Keratinocyte (primary cell): ENCODE measurements around the gene KRTAP12-3. TPM values are rescaled to one million over a fixed set of nuclear protein-coding genes. Genes with fewer than 3 reads are reported as not detected.

ENCODE experiments used
- DNase-seq: peaks from one replicate; pipeline ENCODE4 v3.0.0-alpha.2; 2011; ENCODE audit warnings: low read depth, missing footprints, low spot score
- FAIRE-seq: peaks from 2 replicates; lab custom pipeline; 2011; peaks lifted over from hg19 to GRCh38; lab: Jason Lieb, UNC
- H2AFZ ChIP-seq: 2 replicates; pipeline ENCODE4 v1.6.0; 2012; ENCODE audit warnings: low read length, control low read depth, inconsistent platforms; ENCODE audit not compliant: control insufficient read depth
- H3K27ac ChIP-seq: 2 replicates; pipeline ENCODE4 v1.5.1; 2011; ENCODE audit warnings: low read length; ENCODE audit not compliant: control insufficient read depth, insufficient read depth
- H3K27me3 ChIP-seq: 3 replicates; pipeline ENCODE4 v1.6.0; 2011; ENCODE audit warnings: low read length; ENCODE audit not compliant: control insufficient read depth, insufficient read depth; ENCODE audit errors: extremely low read depth
- H3K36me3 ChIP-seq, 2 experiments: 2 replicates in 1 of 2; 3 replicates in 1 of 2; pipeline ENCODE4 v1.5.1; 2011; ENCODE audit warnings: low read length in 2 of 2, mild to moderate bottlenecking in 1 of 2; ENCODE audit not compliant: control insufficient read depth in 2 of 2, insufficient read depth in 2 of 2; ENCODE audit errors: extremely low read depth in 1 of 2
- H3K4me1 ChIP-seq: 3 replicates; pipeline ENCODE4 v1.5.1; 2011; ENCODE audit warnings: low read length; ENCODE audit not compliant: control insufficient read depth, insufficient read depth; ENCODE audit errors: extremely low read depth
- H3K4me2 ChIP-seq: 3 replicates; pipeline ENCODE4 v1.6.0; 2011; ENCODE audit warnings: low read depth, low read length; ENCODE audit not compliant: control insufficient read depth, insufficient read depth; ENCODE audit errors: extremely low read depth
- H3K4me3 ChIP-seq, 3 experiments: fragments of 200-600 bp in 1 of 3; sonication (generic) in 1 of 3; 2 replicates in 2 of 3; 3 replicates in 1 of 3; pipeline ENCODE4 v1.5.1; 2011 to 2016; ENCODE audit warnings: low read length in 3 of 3, mild to moderate bottlenecking in 3 of 3, control low read depth in 2 of 3, inconsistent platforms in 1 of 3, low read depth in 1 of 3, mixed read lengths in 1 of 3, mixed run types in 1 of 3, moderate library complexity in 1 of 3; ENCODE audit not compliant: control insufficient read depth in 2 of 3, insufficient read depth in 2 of 3; ENCODE audit errors: extremely low read depth in 1 of 3
- H3K79me2 ChIP-seq: 2 replicates; pipeline ENCODE4 v1.6.0; 2012; ENCODE audit warnings: low read length; ENCODE audit not compliant: control insufficient read depth, insufficient read depth
- H3K9ac ChIP-seq: 3 replicates; pipeline ENCODE4 v1.6.0; 2011; ENCODE audit warnings: low read length; ENCODE audit not compliant: control insufficient read depth, insufficient read depth; ENCODE audit errors: extremely low read depth
- H3K9me1 ChIP-seq: 3 replicates; pipeline ENCODE4 v1.6.0; 2011; ENCODE audit warnings: low read length; ENCODE audit not compliant: control insufficient read depth, insufficient read depth; ENCODE audit errors: extremely low read depth
- H3K9me3 ChIP-seq: 2 replicates; pipeline ENCODE4 v1.5.1; 2012; ENCODE audit warnings: low read depth, low read length; ENCODE audit not compliant: control insufficient read depth
- H4K20me1 ChIP-seq: 3 replicates; pipeline ENCODE4 v1.6.0; 2011; ENCODE audit warnings: low read length; ENCODE audit not compliant: control insufficient read depth, insufficient read depth; ENCODE audit errors: extremely low read depth
- EZH2 ChIP-seq: IDR thresholded peaks from one replicate; pipeline ENCODE4 v1.6.1; 2012; ENCODE audit warnings: inconsistent platforms, mild to moderate bottlenecking, low read length, moderate library complexity
- dilution Hi-C: fragments of 300-500 bp; cut with MboI; formaldehyde crosslinking; loops from one replicate; pipeline ENCODE4 v1.7.0; 2020; ENCODE audit warnings: low sequenced_read_pairs; ENCODE audit not compliant: extremely low pct_ligation_motif_present
- polyA plus RNA-seq, 5 experiments: library from polyadenylated mRNA; depleted of rRNA in 3 of 5; stranded (reverse) in 3 of 5; stranded (forward) in 1 of 5; unstranded in 1 of 5; fragments of >200 nt; gene quantifications; 1 replicate in 1 of 5; 2 replicates in 3 of 5; 3 replicates in 1 of 5; pipeline versions ENCODE4 v1.2.1 to v1.2.3, GENCODE V29; 2011 to 2012; ENCODE audit warnings: missing spikeins in 2 of 5, low read depth in 1 of 5, low replicate concordance in 1 of 5
- TF ChIP-seq, protein P1 (sequence below), 3 experiments: IDR thresholded peaks in 1 of 3; conservative IDR thresholded peaks in 1 of 3; optimal IDR thresholded peaks in 1 of 3; 2 replicates in 2 of 3; 3 replicates in 1 of 3; pipeline versions ENCODE3 to v1.5.1; 2011; ENCODE audit warnings: low read length in 3 of 3, mild to moderate bottlenecking in 3 of 3, moderate library complexity in 2 of 3, control low read depth in 1 of 3, inconsistent platforms in 1 of 3; ENCODE audit not compliant: insufficient read depth in 2 of 3; ENCODE audit errors: extremely low read depth in 1 of 3

KRTAP12-3 gene
- polyA plus RNA-seq, 1 donor (not counting 4 experiments of a cell fraction or from before 2014, with no cell fraction given), result not detected

DNA sequence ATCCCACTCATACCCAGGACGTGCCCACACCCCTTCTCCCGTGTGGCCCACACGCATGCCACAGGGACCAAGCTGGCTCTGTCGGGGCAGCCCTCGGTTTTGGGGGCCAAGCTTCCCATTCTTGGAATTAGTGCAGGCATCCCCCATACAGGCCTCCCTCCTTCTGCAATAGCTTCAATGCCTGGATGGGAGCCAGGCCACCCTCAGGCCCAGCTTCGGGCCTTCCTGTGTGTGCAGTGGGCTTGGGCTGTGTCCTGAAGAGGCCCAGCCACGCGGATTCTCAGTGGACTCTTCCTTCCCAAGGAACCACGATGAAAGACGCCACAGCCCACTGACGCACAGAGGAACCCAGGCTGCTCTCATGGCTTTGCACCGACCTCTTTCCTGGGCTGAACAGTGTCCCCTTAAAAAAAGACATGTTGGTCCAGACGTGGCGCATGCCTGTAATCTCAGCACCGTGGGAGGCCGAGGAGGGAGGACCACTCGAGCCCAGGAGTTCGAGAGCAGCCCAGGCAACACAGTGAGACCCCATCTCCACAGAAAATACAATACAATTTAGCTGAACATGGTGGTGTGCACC is 8.1 kb upstream of the KRTAP12-3 start:
- H3K27ac ChIP-seq, result no peak overlapping the region
- dilution Hi-C loops, result no loop called here
- no peaks in the 10 kb centered on the region for H4K20me1 ChIP-seq
- no peak overlapping the region for H3K4me3 ChIP-seq
- no peak overlapping the region for H2AFZ ChIP-seq
- no peaks in the 10 kb centered on the region for H3K27me3 ChIP-seq
- no peaks in the 10 kb centered on the region for H3K4me1 ChIP-seq
- H3K9me1 ChIP-seq, result no peaks in the 10 kb centered on the region
- no peaks in the 10 kb centered on the region for H3K36me3 ChIP-seq
- no peak for FAIRE-seq
- peaks cover 1% of the 10 kb centered on the region for H3K9me3 ChIP-seq
- H3K4me2 ChIP-seq, result no peak overlapping the region
- H3K9ac ChIP-seq, result no peak overlapping the region
- TF ChIP-seq EZH2, result no peak
- TF ChIP-seq, protein P1, sequence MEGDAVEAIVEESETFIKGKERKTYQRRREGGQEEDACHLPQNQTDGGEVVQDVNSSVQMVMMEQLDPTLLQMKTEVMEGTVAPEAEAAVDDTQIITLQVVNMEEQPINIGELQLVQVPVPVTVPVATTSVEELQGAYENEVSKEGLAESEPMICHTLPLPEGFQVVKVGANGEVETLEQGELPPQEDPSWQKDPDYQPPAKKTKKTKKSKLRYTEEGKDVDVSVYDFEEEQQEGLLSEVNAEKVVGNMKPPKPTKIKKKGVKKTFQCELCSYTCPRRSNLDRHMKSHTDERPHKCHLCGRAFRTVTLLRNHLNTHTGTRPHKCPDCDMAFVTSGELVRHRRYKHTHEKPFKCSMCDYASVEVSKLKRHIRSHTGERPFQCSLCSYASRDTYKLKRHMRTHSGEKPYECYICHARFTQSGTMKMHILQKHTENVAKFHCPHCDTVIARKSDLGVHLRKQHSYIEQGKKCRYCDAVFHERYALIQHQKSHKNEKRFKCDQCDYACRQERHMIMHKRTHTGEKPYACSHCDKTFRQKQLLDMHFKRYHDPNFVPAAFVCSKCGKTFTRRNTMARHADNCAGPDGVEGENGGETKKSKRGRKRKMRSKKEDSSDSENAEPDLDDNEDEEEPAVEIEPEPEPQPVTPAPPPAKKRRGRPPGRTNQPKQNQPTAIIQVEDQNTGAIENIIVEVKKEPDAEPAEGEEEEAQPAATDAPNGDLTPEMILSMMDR (optimal IDR thresholded peaks at IDR 0.05 in 1 of 3, IDR thresholded peaks at IDR 0.05 in 1 of 3, conservative IDR thresholded peaks at IDR 0.05 in 1 of 3; ENCODE audit: extremely low read depth in 1 of 3, insufficient read depth in 2 of 3, low read length in 3 of 3), result no peak
- no peak for DNase-seq
- no peaks in the 10 kb centered on the region for H3K79me2 ChIP-seq

DNA sequence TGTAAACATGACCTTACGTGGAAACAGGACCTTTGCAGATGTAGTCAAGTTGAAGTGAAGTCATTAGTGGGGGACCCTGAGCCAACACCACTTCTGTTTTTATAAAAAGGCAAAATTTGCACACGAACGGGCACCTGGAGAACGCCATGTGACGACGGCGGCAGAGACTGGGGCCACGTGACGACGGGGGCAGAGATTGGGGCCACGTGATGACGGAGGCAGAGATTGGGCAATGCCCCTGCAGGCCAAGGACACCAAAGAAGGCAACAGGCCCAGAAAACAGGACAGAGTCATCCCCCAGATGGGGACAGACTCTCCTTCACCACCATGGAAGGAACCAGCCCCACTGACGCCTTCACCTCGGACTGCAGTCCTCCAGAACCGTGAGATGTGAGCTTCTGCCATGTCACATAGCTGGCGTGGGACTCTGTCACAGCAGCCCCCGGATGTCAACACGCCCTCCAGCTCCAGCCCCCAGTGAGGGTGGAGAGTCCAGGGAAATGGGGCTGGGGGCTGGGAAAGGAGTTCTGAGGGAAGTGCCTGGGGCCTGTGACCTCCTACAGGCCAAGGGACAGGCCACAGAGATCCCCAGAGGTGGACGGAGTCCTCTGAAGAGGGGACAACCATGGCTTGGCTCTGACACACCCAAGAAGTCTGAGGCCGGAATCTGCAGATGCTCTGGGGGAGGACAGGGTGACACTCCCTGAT is 7.3 kb upstream of the KRTAP12-3 start:
- Histone ChIP-seq H3K9me1 (no peaks in the 10 kb centered on the region), H4K20me1 (no peaks in the 10 kb centered on the region), H3K27ac (no peak overlapping the region), H3K4me3 (no peak overlapping the region), H3K4me2 (no peak overlapping the region), H3K79me2 (no peaks in the 10 kb centered on the region), H3K36me3 (no peaks in the 10 kb centered on the region), H3K27me3 (no peaks in the 10 kb centered on the region), H3K9ac (no peak overlapping the region), H2AFZ (no peak overlapping the region), H3K4me1 (no peaks in the 10 kb centered on the region), H3K9me3 (no peaks in the 10 kb centered on the region)
- FAIRE-seq, result no peak
- DNase-seq, result no peak
- TF ChIP-seq EZH2, result no peak
- TF ChIP-seq, protein P1 (optimal IDR thresholded peaks at IDR 0.05 in 1 of 3, IDR thresholded peaks at IDR 0.05 in 1 of 3, conservative IDR thresholded peaks at IDR 0.05 in 1 of 3; ENCODE audit: extremely low read depth in 1 of 3, insufficient read depth in 2 of 3, low read length in 3 of 3), result no peak
- dilution Hi-C loops, result no loop called here
